Germinal center (tissue), 1 donor: ENCODE data around the gene CD48.
"Not testable (repeated sequence)": the region's sequence is repeated elsewhere in the genome, so short reads cannot be mapped to it uniquely, and the experiment has no call there.

ENCODE experiments used
- DNase-seq: peaks from one replicate; pipeline ENCODE4 v3.0.0; 2012; ENCODE audit warnings: mixed read lengths, low spot score

Gene CD48

GRCh38 chr1:160741612-160742348, 30.2 kb upstream of the CD48 start:
- DNase-seq, result no peak

- DNase-seq, result no peak
Measured at GRCh38 chr1:160741092-160741501, 29.5 kb upstream of the CD48 start.

GRCh38 chr1:160740133-160740688, 28.6 kb upstream of the CD48 start:
- no peak for DNase-seq

- no peak for DNase-seq
Measured at GRCh38 chr1:160739098-160739511, 27.5 kb upstream of the CD48 start, which contains the start of gene SLAMF7. SLAMF7 (plus strand) TSS chr1:160739247; CDS start chr1:160739302, 55 bp downstream.

- DNase-seq, result no peak
Measured at GRCh38 chr1:160738271-160738670, 26.6 kb upstream of the CD48 start.

GRCh38 chr1:160734301-160734700, 22.7 kb upstream of the CD48 start:
- no peak for DNase-seq

- DNase-seq, result no peak
Measured at GRCh38 chr1:160733898-160734297, 22.3 kb upstream of the CD48 start.

- no peak for DNase-seq
Measured at GRCh38 chr1:160731990-160732389, 20.4 kb upstream of the CD48 start.

- not testable (repeated sequence) for DNase-seq
Measured at GRCh38 chr1:160731564-160731963, 19.9 kb upstream of the CD48 start.

- DNase-seq, result no peak
Measured at GRCh38 chr1:160727316-160727640, 15.7 kb upstream of the CD48 start.

GRCh38 chr1:160726498-160727315, 15.1 kb upstream of the CD48 start:
- DNase-seq, result peak; percentile 75

GRCh38 chr1:160726114-160726497, 14.5 kb upstream of the CD48 start:
- no peak for DNase-seq

GRCh38 chr1:160724465-160725242, 13.0 kb upstream of the CD48 start:
- DNase-seq, result no peak

GRCh38 chr1:160723332-160723731, 11.7 kb upstream of the CD48 start:
- no peak for DNase-seq

- DNase-seq, result no peak
Measured at GRCh38 chr1:160722726-160723125, 11.1 kb upstream of the CD48 start.

- no peak for DNase-seq
Measured at GRCh38 chr1:160721473-160721872, 9.9 kb upstream of the CD48 start.

GRCh38 chr1:160720356-160721085, 8.9 kb upstream of the CD48 start:
- no peak for DNase-seq

GRCh38 chr1:160718210-160718609, 6.6 kb upstream of the CD48 start:
- no peak for DNase-seq

- DNase-seq, result no peak
Measured at GRCh38 chr1:160717306-160717705, 5.7 kb upstream of the CD48 start.

- DNase-seq, result no peak
Measured at GRCh38 chr1:160716013-160716412, 4.4 kb upstream of the CD48 start.

GRCh38 chr1:160714034-160714648, 2.5 kb upstream of the CD48 start:
- not testable (repeated sequence) for DNase-seq
